Testis (tissue), 3 donors: ENCODE results near the gene C1QL2. TPM values are rescaled to one million over a fixed set of nuclear protein-coding genes. Genes with fewer than 3 reads are reported as not detected.
A peak's percentile ranks its signal among the peaks of the same experiment; 100 is the strongest.

Experiments used
- DNase-seq: peaks from one replicate; pipeline ENCODE4 v3.0.0-alpha.2; 2019
- H3K27ac ChIP-seq, 2 donors: fragments of 200-600 bp; sonication (generic); one replicate each; pipeline ENCODE4 v1.5.1; 2019
- H3K27me3 ChIP-seq: fragments of 200-600 bp; sonication (generic); one replicate; pipeline ENCODE4 v1.5.1; 2019
- H3K36me3 ChIP-seq: fragments of 200-600 bp; sonication (generic); one replicate; pipeline ENCODE4 v1.5.1; 2017; ENCODE audit warnings: low read depth; ENCODE audit errors: missing control alignments
- H3K4me1 ChIP-seq: fragments of 200-600 bp; sonication (generic); one replicate; pipeline ENCODE4 v1.5.1; 2019
- H3K4me3 ChIP-seq, 2 donors: fragments of 200-600 bp; sonication (generic); one replicate each; pipeline ENCODE4 v1.5.1; 2017 to 2019
- H3K9me3 ChIP-seq: fragments of 200-600 bp; sonication (generic); one replicate; pipeline ENCODE4 v1.5.1; 2017
- POLR2A ChIP-seq: fragments of 450-650 bp; IDR thresholded peaks from one replicate; pipeline ENCODE4 v1.6.1; 2017; ENCODE audit warnings: antibody characterized with exemption, mild to moderate bottlenecking, moderate library complexity
- WGBS, 2 donors: methylation state at CpG; one replicate each; pipeline ENCODE4 v1.1.5; 2018; 5-methylcytosine and 5-hydroxymethylcytosine counted together
- intact Hi-C: fragments of 100-400 bp; cut with DNase I; formaldehyde crosslinking; loops from one replicate; pipeline ENCODE4 v1.15.1; 2023; ENCODE audit warnings: low total_unique reads
- polyA plus RNA-seq: library from polyadenylated mRNA; stranded (reverse); fragments of 350-450 nt; fragmentation: Illumina TruSeq; extraction: RNeasy Lipid Tissue Mini Kit (QIAGEN cat#74804); gene quantifications from one replicate; pipeline ENCODE4 v1.2.3, GENCODE V29; 2014; ENCODE audit warnings: low read depth, low replicate concordance; ENCODE audit not compliant: insufficient read depth
- small RNA-seq, 2 donors: library from RNA; depleted of rRNA; stranded (forward); fragments of <200 nt; gene quantifications; one replicate each; pipeline ENCODE3, GENCODE V24; 2016
- total RNA-seq, 2 donors: library from RNA; depleted of rRNA; stranded (reverse); fragments of >200 nt; gene quantifications; one replicate each; pipeline ENCODE4 v1.2.3, GENCODE V29; 2016
- TF ChIP-seq, protein P1 (sequence below), 3 experiments: fragments of 450-650 bp in 2 of 3; fragments of 200-600 bp in 1 of 3; sonication (generic) in 1 of 3; IDR thresholded peaks; one replicate each; pipeline ENCODE4 v1.5.1; 2016 to 2019; ENCODE audit warnings: antibody characterized with exemption in 3 of 3, mild to moderate bottlenecking in 2 of 3, moderate library complexity in 1 of 3

C1QL2 gene
- total and polyA plus RNA-seq, 3 donors from 2014 or later = 0.55 to 1.2 TPM; not detected in 1

DNA sequence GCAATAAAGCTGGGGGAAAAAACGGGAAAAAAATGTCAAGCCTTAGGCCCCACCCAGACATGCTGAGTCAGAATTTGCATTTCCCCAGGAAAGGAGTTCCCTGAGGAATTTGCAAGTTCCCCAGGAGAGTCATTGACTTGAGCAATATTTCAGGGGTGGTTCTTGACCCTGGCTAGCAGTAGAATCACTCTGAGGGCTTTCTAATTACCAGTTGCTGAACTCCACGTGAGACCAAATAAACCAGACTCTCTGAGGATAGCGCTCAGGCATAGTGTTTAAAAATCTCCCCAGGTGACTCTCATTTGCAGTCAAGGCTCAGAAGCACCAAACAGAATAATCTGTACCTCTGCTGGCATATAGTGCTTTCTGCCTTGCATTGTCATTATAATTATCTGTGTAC lies 48.7 kb downstream of the C1QL2 start:
- Histone ChIP-seq H3K9me3 (no peaks in the 10 kb centered on the region), H3K27ac (no peak overlapping the region), H3K36me3 (no peaks in the 10 kb centered on the region), H3K4me3 (no peak overlapping the region), H3K27me3 (no peaks in the 10 kb centered on the region), H3K4me1 (no peaks in the 10 kb centered on the region)
- TF ChIP-seq, protein P1, sequence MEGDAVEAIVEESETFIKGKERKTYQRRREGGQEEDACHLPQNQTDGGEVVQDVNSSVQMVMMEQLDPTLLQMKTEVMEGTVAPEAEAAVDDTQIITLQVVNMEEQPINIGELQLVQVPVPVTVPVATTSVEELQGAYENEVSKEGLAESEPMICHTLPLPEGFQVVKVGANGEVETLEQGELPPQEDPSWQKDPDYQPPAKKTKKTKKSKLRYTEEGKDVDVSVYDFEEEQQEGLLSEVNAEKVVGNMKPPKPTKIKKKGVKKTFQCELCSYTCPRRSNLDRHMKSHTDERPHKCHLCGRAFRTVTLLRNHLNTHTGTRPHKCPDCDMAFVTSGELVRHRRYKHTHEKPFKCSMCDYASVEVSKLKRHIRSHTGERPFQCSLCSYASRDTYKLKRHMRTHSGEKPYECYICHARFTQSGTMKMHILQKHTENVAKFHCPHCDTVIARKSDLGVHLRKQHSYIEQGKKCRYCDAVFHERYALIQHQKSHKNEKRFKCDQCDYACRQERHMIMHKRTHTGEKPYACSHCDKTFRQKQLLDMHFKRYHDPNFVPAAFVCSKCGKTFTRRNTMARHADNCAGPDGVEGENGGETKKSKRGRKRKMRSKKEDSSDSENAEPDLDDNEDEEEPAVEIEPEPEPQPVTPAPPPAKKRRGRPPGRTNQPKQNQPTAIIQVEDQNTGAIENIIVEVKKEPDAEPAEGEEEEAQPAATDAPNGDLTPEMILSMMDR (IDR thresholded peaks at IDR 0.05) = no peak
- TF ChIP-seq POLR2A = no peak
- no peak for DNase-seq
- 45 to 48% methylated on average over 3 of the region's 3 CpGs for WGBS, 2 donors
- intact Hi-C loops = no loop called here

DNA sequence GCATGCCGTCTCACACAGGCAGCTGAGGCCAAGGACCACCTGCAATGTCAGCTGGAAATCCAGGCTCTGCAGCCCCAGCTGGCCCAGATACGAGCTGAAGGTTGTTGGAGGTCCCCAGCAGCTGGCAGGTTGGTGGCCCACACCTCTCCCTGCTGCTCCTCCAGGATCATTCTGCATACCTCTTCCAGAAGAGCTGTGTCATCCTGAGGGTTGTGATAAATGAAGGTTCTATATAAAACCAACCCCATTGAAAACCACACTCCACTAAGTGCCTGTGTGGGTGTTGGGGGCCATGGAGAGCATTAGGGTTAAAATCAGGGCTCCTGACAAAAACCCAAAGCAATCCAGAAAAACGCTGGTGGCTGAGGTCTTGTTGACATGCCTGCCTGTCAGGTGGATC lies 50.4 kb downstream of the C1QL2 start:
- Histone ChIP-seq H3K36me3 (no peaks in the 10 kb centered on the region), H3K9me3 (no peaks in the 10 kb centered on the region), H3K4me3 (no peak overlapping the region), H3K27ac (no peak overlapping the region), H3K27me3 (no peaks in the 10 kb centered on the region), H3K4me1 (no peaks in the 10 kb centered on the region)
- WGBS, 2 donors = 72 to 79% methylated on average over 3 of the region's 3 CpGs
- TF ChIP-seq POLR2A = no peak
- TF ChIP-seq, protein P1 (IDR thresholded peaks at IDR 0.05) = no peak
- intact Hi-C loops = no loop called here
- no peak for DNase-seq

DNA sequence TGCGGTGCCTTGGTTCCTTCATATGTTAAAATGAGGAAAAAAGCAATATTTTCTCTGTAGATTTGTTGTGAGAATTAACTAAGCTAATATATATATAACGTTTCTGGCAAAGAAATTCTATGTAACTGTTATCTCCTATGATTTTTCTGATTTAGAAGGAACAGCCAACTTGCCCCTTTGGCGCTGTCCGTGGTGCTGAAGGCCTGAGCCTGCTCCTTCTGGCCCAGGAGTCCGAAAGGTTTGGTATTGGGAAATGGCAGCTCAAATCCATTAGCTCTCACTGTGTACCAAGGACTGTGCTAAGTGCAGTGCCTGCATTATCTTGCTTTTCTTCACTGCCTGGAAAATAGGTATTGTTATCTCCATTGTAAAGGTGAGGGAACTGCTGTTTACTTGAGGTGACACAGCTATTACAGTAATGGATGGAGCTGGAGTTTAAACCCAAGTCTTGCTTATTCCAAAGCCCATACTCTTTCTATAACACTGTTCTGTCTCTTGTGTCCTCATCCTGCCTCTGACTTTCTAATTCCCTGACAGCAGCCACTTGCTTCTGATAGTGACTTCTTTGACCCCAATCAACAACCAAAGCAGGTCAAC lies 52.2 kb downstream of the C1QL2 start:
- 33 to 36% methylated on average over 5 of the region's 5 CpGs for WGBS, 2 donors
- no peak overlapping the region for H3K27ac ChIP-seq
- peak; percentile 55 for DNase-seq
- H3K4me3 ChIP-seq = no peak overlapping the region
- TF ChIP-seq POLR2A = no peak
- TF ChIP-seq, protein P1 (IDR thresholded peaks at IDR 0.05) = no peak
- no peaks in the 10 kb centered on the region for H3K4me1 ChIP-seq
- no peaks in the 10 kb centered on the region for H3K36me3 ChIP-seq
- H3K9me3 ChIP-seq = no peaks in the 10 kb centered on the region
- H3K27me3 ChIP-seq = no peaks in the 10 kb centered on the region
- intact Hi-C loops = no loop called here

Small RNAs within 50 kb of the gene (small RNA-seq; reads per million reads assigned to genes)
- 0 reads per million in 2 donors for gene RN7SL468P

Other genes with a start within 250 kb of the C1QL2 start
- gene MARCO, start 216.6 kb downstream of the C1QL2 start, total RNA-seq = under 1 TPM; 0.55 to 0.74 TPM
- 16.0 TPM for gene MARCO, start 216.6 kb downstream of the C1QL2 start, polyA plus RNA-seq
- gene STEAP3, start 65.1 kb upstream of the C1QL2 start, total RNA-seq = 10 to 100 TPM in 1 of 2 donors, 1 to 10 TPM in 1; 5.1 to 11.9 TPM
- gene STEAP3, start 65.1 kb upstream of the C1QL2 start, polyA plus RNA-seq = 5.6 TPM
- 10 to 100 TPM; 12.8 to 13.4 TPM for gene C2orf76, start 208.1 kb upstream of the C1QL2 start, total RNA-seq
- 27.8 TPM for gene C2orf76, start 208.1 kb upstream of the C1QL2 start, polyA plus RNA-seq
- 100 to 1,000 TPM; 109 to 130 TPM for gene DBI, start 208.2 kb upstream of the C1QL2 start, total RNA-seq
- gene DBI, start 208.2 kb upstream of the C1QL2 start, polyA plus RNA-seq = 434 TPM